IPS DF 6.9 (cell line): ENCODE measurements around the gene GMCL2.
"Not testable (repeated sequence)": the region's sequence is repeated elsewhere in the genome, so short reads cannot be mapped to it uniquely, and the experiment has no call there.

ENCODE experiments used
- DNase-seq: peaks from one replicate; pipeline ENCODE4 v3.0.0-alpha.2; 2013; ENCODE audit warnings: low read depth, low spot score
- H3K27ac ChIP-seq: one replicate; pipeline ENCODE4 v1.5.1; 2013; ENCODE audit warnings: low read length, control low read depth
- H3K27me3 ChIP-seq: 2 replicates; pipeline ENCODE4 v1.6.1; 2013; ENCODE audit warnings: mild to moderate bottlenecking, low read length; ENCODE audit not compliant: control insufficient read depth, insufficient read depth
- H3K36me3 ChIP-seq: 2 replicates; pipeline ENCODE4 v1.6.1; 2013; ENCODE audit warnings: low read length; ENCODE audit not compliant: control insufficient read depth, insufficient read depth
- H3K4me1 ChIP-seq: 2 replicates; pipeline ENCODE4 v1.6.1; 2013; ENCODE audit warnings: low read length; ENCODE audit not compliant: control insufficient read depth, insufficient read depth
- H3K4me3 ChIP-seq: 2 replicates; pipeline ENCODE4 v1.5.1; 2013; ENCODE audit warnings: mild to moderate bottlenecking, low read length
- H3K9me3 ChIP-seq: 2 replicates; pipeline ENCODE4 v1.6.1; 2013; ENCODE audit warnings: low read length, inconsistent platforms; ENCODE audit not compliant: control insufficient read depth, insufficient read depth
- WGBS: extraction: QIAGEN DNeasy Blood & Tissue Kit; methylation state at CpG from one replicate; pipeline ENCODE4 v1.1.7; 2013; ENCODE audit warnings: mixed read lengths, missing lambda C conversion rate; ENCODE audit not compliant: insufficient read length, insufficient coverage; 5-methylcytosine and 5-hydroxymethylcytosine counted together

GMCL2 gene

GRCh38 chr5:178198706-178199105, 11.5 kb upstream of the GMCL2 start:
- no peaks in the 10 kb centered on the region for H3K36me3 ChIP-seq
- no CpG with 5 or more reads among the region's 11 CpGs for WGBS
- H3K27me3 ChIP-seq = no peaks in the 10 kb centered on the region
- H3K4me3 ChIP-seq = no peak overlapping the region
- H3K27ac ChIP-seq = no peak overlapping the region
- no peak for DNase-seq
- H3K4me1 ChIP-seq = no peaks in the 10 kb centered on the region
- no peaks in the 10 kb centered on the region for H3K9me3 ChIP-seq

- H3K4me3 ChIP-seq, DNase-seq, H3K4me1 ChIP-seq, H3K9me3 ChIP-seq, H3K27ac ChIP-seq, H3K27me3 ChIP-seq, H3K36me3 ChIP-seq: not testable (repeated sequence)
- no CpG with 5 or more reads among the region's 11 CpGs for WGBS
These were observed 11.0 kb upstream of the GMCL2 start for GRCh38 chr5:178198151-178198550.

GRCh38 chr5:178196986-178197385, 9.8 kb upstream of the GMCL2 start:
- Histone ChIP-seq H3K4me1 (no peaks in the 10 kb centered on the region), H3K9me3 (no peaks in the 10 kb centered on the region), H3K36me3 (no peaks in the 10 kb centered on the region), H3K27me3 (no peaks in the 10 kb centered on the region), H3K27ac (no peak overlapping the region), H3K4me3 (no peak overlapping the region)
- WGBS = no CpG with 5 or more reads among the region's 8 CpGs
- no peak for DNase-seq

- no peaks in the 10 kb centered on the region for H3K9me3 ChIP-seq
- no peaks in the 10 kb centered on the region for H3K36me3 ChIP-seq
- no peak overlapping the region for H3K4me3 ChIP-seq
- no peaks in the 10 kb centered on the region for H3K4me1 ChIP-seq
- H3K27me3 ChIP-seq = no peaks in the 10 kb centered on the region
- no CpG with 5 or more reads among the region's 7 CpGs for WGBS
- no peak for DNase-seq
- H3K27ac ChIP-seq = no peak overlapping the region
These were observed 9.2 kb upstream of the GMCL2 start for GRCh38 chr5:178196281-178196812.

GRCh38 chr5:178194026-178194425, 6.9 kb upstream of the GMCL2 start:
- DNase-seq = no peak
- WGBS = no CpG with 5 or more reads among the region's 7 CpGs
- H3K9me3 ChIP-seq = no peaks in the 10 kb centered on the region
- H3K4me1 ChIP-seq = no peaks in the 10 kb centered on the region
- no peaks in the 10 kb centered on the region for H3K27me3 ChIP-seq
- H3K4me3 ChIP-seq = no peak overlapping the region
- H3K36me3 ChIP-seq = no peaks in the 10 kb centered on the region
- no peak overlapping the region for H3K27ac ChIP-seq

- no peak overlapping the region for H3K4me3 ChIP-seq
- H3K4me1 ChIP-seq = no peaks in the 10 kb centered on the region
- no CpG with 5 or more reads among the region's 8 CpGs for WGBS
- no peaks in the 10 kb centered on the region for H3K27me3 ChIP-seq
- no peak overlapping the region for H3K27ac ChIP-seq
- DNase-seq = no peak
- no peaks in the 10 kb centered on the region for H3K9me3 ChIP-seq
- no peaks in the 10 kb centered on the region for H3K36me3 ChIP-seq
These were observed 6.2 kb upstream of the GMCL2 start for GRCh38 chr5:178193251-178193809.

GRCh38 chr5:178192787-178193186, 5.6 kb upstream of the GMCL2 start:
- Histone ChIP-seq H3K9me3 (no peaks in the 10 kb centered on the region), H3K4me3 (no peak overlapping the region), H3K27ac (no peak overlapping the region), H3K36me3 (no peaks in the 10 kb centered on the region), H3K4me1 (no peaks in the 10 kb centered on the region), H3K27me3 (no peaks in the 10 kb centered on the region)
- no peak for DNase-seq
- WGBS = no CpG with 5 or more reads among the region's 7 CpGs

GRCh38 chr5:178192244-178192643, 5.1 kb upstream of the GMCL2 start:
- no CpG with 5 or more reads among the region's 2 CpGs for WGBS
- H3K27ac ChIP-seq = no peak overlapping the region

GRCh38 chr5:178191661-178192060, 4.5 kb upstream of the GMCL2 start:
- no CpG with 5 or more reads among the region's 4 CpGs for WGBS
- Histone ChIP-seq H3K4me3 (no peak overlapping the region), H3K36me3 (no peaks in the 10 kb centered on the region)

More at GRCh38 chr5:178192244-178192643, 5.1 kb upstream of the GMCL2 start:
- Histone ChIP-seq H3K9me3 (no peaks in the 10 kb centered on the region), H3K27me3 (no peaks in the 10 kb centered on the region), H3K4me1 (no peaks in the 10 kb centered on the region), H3K36me3 (no peaks in the 10 kb centered on the region), H3K4me3 (no peak overlapping the region)
- DNase-seq = no peak

GRCh38 chr5:178189433-178189832, 2.3 kb upstream of the GMCL2 start:
- Histone ChIP-seq H3K36me3 (no peaks in the 10 kb centered on the region), H3K27me3 (no peaks in the 10 kb centered on the region), H3K27ac (no peak overlapping the region), H3K9me3 (no peaks in the 10 kb centered on the region), H3K4me1 (no peaks in the 10 kb centered on the region), H3K4me3 (no peak overlapping the region)
- no peak for DNase-seq
- WGBS = no CpG with 5 or more reads among the region's 2 CpGs

More at GRCh38 chr5:178191661-178192060, 4.5 kb upstream of the GMCL2 start:
- H3K27ac ChIP-seq = no peak overlapping the region
- no peak for DNase-seq
- no peaks in the 10 kb centered on the region for H3K4me1 ChIP-seq
- H3K9me3 ChIP-seq = no peaks in the 10 kb centered on the region
- H3K27me3 ChIP-seq = no peaks in the 10 kb centered on the region

GRCh38 chr5:178186427-178186826, 744 bp downstream of the GMCL2 start:
- peaks cover 1% of the 10 kb centered on the region; the same call in 1 of the 2 replicates for H3K4me1 ChIP-seq
- no CpG with 5 or more reads among the region's 6 CpGs for WGBS
- H3K4me3 ChIP-seq = no peak overlapping the region
- no peaks in the 10 kb centered on the region for H3K36me3 ChIP-seq
- no peak overlapping the region for H3K27ac ChIP-seq
- no peaks in the 10 kb centered on the region for H3K27me3 ChIP-seq
- DNase-seq = no peak
- no peaks in the 10 kb centered on the region for H3K9me3 ChIP-seq
